GM18909 (cell line): ENCODE measurements around the gene GDF10.

Source experiments
- ATAC-seq: cut with Tn5 transposase; IDR thresholded peaks from one replicate; pipeline ENCODE4 v1.9.1; 2021; ENCODE audit warnings: mild to moderate bottlenecking; ENCODE audit not compliant: unreplicated experiment, poor library complexity

Gene GDF10

DNA sequence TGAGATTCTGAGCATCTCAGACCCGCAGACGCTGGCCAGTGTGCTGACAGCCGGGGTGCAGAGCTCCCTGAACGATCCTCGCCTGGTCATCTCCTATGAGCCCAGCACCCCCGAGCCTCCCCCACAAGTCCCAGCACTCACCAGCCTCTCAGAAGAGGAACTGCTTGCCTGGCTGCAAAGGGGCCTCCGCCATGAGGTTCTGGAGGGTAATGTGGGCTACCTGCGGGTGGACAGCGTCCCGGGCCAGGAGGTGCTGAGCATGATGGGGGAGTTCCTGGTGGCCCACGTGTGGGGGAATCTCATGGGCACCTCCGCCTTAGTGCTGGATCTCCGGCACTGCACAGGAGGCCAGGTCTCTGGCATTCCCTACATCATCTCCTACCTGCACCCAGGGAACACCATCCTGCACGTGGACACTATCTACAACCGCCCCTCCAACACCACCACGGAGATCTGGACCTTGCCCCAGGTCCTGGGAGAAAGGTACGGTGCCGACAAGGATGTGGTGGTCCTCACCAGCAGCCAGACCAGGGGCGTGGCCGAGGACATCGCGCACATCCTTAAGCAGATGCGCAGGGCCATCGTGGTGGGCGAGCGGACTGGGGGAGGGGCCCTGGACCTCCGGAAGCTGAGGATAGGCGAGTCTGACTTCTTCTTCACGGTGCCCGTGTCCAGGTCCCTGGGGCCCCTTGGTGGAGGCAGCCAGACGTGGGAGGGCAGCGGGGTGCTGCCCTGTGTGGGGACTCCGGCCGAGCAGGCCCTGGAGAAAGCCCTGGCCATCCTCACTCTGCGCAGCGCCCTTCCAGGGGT is 48.9 kb downstream of the GDF10 start:
- ATAC-seq, result no peak

DNA sequence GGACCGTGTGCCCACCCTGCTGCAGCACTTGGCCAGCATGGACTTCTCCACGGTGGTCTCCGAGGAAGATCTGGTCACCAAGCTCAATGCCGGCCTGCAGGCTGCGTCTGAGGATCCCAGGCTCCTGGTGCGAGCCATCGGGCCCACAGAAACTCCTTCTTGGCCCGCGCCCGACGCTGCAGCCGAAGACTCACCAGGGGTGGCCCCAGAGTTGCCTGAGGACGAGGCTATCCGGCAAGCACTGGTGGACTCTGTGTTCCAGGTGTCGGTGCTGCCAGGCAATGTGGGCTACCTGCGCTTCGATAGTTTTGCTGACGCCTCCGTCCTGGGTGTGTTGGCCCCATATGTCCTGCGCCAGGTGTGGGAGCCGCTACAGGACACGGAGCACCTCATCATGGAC is 49.5 kb downstream of the GDF10 start:
- ATAC-seq, result no peak

DNA sequence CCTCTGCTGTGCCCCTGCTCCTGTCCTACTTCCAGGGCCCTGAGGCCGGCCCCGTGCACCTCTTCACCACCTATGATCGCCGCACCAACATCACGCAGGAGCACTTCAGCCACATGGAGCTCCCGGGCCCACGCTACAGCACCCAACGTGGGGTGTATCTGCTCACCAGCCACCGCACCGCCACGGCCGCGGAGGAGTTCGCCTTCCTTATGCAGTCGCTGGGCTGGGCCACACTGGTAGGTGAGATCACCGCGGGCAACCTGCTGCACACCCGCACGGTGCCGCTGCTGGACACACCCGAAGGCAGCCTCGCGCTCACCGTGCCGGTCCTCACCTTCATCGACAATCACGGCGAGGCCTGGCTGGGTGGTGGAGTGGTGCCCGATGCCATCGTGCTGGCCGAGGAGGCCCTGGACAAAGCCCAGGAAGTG is 50.0 kb downstream of the GDF10 start:
- no peak for ATAC-seq

DNA sequence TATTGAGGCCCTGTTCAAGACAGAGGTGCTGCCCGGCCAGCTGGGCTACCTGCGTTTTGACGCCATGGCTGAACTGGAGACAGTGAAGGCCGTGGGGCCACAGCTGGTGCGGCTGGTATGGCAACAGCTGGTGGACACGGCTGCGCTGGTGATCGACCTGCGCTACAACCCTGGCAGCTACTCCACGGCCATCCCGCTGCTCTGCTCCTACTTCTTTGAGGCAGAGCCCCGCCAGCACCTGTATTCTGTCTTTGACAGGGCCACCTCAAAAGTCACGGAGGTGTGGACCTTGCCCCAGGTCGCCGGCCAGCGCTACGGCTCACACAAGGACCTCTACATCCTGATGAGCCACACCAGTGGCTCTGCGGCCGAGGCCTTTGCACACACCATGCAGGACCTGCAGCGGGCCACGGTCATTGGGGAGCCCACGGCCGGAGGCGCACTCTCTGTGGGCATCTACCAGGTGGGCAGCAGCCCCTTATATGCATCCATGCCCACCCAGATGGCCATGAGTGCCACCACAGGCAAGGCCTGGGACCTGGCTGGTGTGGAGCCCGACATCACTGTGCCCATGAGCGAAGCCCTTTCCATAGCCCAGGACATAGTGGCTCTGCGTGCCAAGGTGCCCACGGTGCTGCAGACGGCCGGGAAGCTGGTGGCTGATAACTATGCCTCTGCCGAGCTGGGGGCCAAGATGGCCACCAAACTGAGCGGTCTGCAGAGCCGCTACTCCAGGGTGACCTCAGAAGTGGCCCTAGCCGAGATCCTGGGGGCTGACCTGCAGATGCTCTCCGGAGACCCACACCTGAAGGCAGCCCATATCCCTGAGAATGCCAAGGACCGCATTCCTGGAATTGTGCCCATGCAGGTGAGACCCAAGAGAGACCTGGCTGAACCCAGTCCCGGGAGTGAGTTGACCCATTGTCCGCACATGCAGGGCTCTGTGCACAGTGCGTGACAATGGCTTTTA is 51.0 kb downstream of the GDF10 start:
- ATAC-seq, result no peak

DNA sequence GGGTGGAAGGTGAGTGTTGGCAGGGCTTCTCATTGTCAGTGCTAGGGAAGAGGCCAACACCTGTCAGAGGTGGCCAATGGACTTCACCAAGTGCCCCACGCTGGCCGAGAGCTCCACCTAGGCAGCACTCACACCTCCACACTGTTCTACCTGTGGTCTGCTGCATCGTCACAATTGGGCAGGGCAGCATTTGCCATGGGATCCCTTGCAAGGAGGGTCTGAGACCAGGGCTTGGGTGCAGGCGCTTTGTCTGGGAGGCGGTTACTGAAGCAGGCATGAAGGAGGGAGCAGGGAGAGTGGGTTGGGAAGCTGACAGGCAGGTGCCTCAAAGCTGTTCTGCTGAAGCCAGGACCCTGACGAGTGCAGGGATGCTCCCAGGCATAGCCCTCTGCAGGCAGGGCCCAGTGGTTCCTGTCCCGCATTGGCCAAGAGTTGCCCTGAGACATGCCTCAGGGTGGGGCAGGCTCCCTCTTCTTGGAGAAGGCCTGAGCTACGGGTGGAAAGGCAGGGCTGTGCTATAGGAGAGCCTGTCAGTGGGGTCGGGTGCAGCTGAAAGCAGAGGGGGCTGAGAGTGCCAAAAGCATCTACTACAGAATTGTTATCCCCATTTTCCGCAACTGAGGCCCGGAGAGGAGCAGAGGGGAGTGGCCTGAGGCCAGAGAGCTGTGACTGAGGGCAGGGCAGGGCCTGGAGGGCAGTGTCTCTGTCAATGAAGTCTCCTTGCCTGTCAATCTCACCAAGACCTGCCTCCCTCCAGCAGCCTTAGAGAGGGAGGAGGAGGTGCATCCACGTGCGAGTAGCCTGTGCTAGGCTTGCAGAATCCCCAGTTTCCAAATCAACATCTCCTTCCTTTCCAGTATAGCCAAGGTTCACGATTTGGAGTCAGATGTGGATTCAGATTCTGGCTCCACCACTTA is 52.2 kb downstream of the GDF10 start:
- ATAC-seq, result no peak

DNA sequence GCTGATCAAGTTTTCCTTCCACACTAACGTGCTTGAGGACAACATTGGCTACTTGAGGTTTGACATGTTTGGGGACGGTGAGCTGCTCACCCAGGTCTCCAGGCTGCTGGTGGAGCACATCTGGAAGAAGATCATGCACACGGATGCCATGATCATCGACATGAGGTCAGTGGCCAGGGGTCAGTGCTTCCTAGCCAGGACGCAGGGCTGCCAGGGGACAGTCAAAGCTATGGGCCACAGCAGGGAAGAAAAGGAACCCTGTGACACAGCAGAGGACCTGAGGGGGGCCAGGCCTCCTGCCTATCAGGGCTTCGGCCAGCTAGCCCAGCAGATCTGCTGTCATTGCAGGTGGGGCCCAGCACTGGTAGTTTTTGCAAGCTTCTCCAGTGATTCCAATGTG is 53.4 kb downstream of the GDF10 start:
- ATAC-seq, result no peak

DNA sequence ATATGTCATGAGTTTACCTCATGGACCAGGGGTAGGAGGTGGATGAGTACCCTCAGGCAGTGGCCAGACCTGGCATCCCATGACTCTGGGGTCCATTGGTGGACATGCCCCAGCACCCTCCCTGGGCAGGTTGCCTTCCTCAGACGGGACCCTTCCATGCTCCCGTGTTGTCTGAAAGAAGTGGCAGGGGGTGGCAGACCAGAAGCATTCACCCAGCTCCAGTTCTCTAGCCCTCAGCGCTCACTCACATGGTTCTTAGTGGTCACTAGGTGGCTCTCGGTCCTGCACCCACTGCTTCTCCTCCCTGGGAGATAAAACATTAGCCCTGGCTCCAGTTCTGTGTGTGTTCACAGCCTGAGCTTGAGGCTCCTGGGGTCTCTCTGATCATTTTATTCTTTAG is 54.2 kb downstream of the GDF10 start:
- ATAC-seq, result no peak

DNA sequence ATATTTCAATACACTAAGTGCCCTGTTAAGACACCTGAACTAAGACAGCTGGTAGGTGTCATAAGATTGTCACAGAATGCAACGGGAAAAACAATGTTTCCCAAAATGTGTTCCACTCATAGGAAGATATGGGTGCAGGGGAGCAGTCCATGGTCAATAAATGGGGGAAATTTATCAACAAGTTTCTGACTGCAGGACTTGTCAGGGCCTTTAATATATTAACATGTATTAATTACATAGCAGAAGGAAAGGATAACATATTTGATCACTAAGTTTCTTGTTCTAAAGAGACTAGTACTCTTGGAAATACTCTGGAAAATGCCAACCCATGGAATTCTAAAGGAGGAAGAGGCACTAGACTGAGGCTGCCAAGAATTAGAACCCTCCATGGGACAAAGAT is 54.9 kb downstream of the GDF10 start:
- no peak for ATAC-seq

DNA sequence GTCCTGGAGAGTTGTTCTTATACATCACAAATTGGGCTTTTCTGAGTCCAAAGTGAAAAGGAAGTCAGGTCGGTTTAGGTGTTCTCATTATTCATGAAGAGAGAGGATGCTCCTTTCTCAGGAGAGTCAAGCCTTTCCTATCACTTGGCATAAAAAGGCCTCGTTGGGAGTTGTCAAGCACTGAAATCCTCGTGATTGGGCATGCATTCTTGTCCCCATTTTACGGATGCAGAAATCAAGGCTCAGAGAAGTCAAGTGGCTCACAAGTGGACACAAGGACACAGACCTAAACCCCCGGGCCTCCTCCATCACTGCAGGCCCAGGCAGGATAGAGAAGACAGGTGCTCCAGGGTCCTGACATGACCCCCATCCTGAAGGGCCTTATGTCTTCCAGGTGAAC is 56.7 kb downstream of the GDF10 start:
- ATAC-seq, result no peak

DNA sequence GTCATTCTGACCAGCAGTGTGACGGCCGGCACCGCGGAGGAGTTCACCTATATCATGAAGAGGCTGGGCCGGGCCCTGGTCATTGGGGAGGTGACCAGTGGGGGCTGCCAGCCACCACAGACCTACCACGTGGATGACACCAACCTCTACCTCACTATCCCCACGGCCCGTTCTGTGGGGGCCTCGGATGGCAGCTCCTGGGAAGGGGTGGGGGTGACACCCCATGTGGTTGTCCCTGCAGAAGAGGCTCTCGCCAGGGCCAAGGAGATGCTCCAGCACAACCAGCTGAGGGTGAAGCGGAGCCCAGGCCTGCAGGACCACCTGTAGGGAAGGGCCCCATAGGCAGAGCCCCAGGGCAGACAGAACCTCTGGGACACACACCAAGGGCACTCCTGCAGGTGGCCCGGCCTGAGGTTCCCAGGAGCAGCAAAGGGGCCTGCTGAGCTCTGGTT is 57.2 kb downstream of the GDF10 start:
- ATAC-seq, result no peak

DNA sequence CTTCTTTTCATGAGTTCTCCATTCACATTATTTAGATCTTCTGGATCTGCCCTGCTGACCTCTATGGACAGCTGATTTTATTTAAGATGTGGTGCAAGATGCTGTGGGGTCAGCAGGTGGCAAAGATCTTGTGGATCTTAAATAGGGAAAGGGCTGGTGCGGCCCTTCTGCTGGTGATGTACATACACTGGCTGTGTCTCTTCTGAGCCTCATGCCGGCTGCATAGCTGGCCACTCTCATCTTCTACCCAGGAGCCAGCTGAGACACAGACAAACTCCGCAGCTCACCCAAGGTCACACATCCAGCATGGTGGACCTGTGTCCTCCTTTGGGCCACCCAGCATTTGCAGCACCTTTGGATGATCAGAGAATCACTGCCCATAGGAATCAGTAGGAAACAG is 57.9 kb downstream of the GDF10 start:
- no peak for ATAC-seq

DNA sequence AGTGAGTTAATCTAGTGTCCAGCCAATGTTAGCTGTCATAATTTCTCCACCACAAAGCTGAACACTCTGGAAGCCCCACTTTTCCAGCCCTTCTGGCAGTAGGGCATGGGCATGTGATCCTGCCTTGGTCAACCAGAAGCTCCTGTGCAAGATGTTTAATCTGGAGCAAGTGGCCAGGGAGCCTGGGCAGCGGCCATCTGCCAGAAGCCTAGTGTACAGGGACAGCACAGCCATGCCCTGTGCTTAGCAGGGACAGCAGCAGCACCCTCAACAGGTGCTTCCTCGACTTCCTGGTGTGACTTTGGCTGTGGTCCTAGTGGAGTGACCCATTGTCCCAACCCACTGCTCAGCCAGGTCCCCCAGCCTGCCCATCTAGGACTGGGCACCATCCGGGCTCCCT is 58.5 kb downstream of the GDF10 start:
- no peak for ATAC-seq

DNA sequence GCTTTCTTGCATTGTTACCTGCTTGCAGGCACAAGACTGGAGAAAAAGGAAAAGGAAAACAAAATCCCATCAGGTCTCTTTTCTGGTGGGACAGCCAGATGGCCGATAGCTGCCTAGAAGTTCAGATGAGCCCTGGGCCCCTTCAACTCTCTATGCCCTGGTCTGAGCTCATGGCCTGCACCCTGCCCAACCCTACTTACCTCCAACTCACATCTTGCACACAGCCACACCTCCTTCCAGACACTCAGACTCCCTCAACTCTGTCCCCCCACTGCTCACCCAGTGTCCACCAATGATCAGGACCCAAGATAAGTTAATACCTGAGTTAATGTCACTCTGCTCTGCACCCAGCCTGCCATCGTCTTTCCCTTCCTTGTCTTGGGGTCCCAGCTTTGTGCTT is 59.1 kb downstream of the GDF10 start:
- ATAC-seq, result no peak

DNA sequence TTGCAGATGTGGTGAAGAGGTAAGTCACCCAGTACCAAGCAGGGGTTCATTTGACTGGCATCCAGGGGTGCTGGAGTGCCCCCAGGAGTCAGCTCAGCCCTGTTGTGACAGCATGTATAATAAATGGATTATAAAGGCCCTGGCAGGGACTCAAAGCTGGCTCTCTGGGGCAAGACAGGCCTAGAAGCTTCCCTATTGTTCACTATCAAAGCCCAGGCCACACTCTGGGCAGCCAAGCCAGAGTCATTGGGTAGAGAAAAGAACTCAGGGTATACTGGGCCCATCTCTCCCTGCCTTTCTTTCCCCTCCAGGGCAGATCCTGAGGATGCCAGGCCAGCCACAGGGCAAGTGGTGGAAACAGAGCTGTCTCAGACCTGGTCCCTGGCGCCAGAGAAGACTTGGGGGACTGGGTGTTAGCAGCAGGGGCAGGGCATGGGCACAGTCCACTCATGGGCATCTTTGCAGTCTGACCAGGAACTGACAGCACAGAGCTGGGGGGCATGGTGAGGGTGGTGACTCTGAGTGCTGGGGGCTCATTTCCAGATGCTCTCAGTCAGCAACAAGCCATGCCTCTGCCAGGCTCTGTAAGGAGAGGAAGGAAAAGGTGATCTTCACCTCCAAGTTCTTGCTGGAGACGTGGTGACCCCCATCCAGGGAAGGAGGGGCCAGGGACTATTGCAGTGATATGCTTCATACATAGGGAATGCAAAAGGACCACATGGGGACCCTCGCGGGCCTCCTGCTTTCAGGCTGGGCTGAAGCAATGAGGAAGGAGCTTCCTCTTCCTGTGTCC is 59.8 kb downstream of the GDF10 start:
- no peak for ATAC-seq

DNA sequence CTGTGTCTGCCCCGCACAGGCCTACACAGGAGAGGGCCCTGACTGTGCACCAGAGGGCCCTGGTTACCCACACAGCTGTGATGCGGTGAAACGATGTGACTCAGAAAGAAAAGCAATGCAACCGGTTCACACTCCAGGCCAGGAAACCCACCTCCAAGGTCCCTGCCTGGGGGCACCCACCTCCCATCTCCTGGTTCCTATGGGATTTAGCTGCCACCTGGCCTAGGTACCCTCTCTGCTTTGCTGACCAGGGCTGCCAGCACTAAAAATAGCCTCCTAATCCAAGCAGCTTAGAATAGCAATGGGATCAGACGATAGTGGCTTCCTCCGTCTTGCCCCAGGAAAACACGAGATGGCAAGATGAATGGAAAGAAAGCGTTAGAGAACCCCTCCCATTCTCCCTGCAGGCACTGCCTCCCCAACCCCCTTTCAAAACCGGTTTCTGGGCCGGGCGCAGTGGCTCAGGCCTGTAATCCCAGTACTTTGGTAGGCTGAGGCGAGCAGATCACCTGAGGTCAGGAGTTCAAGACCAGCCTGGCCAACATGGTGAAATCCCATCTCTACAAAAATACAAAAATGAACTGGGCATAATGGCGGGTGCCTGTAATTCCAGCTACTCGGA is 60.5 kb downstream of the GDF10 start:
- ATAC-seq, result no peak

DNA sequence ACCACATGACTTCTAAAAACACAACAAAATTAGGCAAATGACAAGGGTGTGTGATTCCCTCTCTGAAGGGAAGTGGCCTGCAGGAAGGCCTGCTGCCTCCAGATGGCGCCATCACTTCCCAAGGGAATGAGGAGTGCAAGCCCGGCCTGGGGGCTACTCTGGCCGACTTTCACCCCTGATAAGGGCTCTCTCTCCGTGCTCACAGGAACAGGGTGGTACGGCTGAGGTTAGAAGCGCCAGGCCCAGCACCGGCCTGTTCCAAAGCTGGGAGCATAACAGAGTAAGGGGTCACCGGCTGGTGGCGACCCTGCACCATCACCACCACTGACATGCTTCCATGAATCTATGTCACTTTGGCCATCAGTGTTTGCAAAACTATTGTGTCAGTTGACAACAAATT is 61.3 kb downstream of the GDF10 start:
- ATAC-seq, result no peak

DNA sequence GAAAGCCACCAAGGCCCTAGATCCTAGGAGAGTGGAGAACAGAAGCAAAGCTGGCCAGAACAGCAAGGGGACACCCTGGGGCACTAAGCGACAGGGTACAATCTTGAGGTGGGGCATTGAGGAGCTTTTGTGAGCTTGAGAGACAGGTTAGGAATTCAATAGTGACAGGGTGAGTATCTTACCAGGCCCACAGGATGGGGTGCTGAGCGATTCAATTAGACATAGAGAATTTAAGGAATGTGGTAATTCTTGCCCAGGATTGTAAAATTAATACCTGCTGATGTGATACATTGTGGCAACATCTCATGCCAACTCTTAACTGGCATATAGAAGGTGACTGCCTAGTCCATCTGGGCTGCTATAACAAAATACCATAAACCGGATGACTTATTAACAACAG is 62.2 kb downstream of the GDF10 start:
- no peak for ATAC-seq
